Esophagus (tissue), 2 donors: ENCODE measurements around the gene PPIF. TPM values are rescaled to one million over a fixed set of nuclear protein-coding genes. Genes with fewer than 3 reads are reported as not detected.

ENCODE experiments used
- H3K27ac ChIP-seq, 2 donors: one replicate each; pipeline ENCODE4 v1.5.1; 2013; ENCODE audit warnings: low read depth in 2 of 2, mild to moderate bottlenecking in 2 of 2, inconsistent platforms in 1 of 2, low read length in 1 of 2, moderate library complexity in 1 of 2
- H3K27me3 ChIP-seq, 2 donors: one replicate each; pipeline ENCODE4 v1.6.1; 2013; ENCODE audit warnings: low read length in 2 of 2, control low read depth in 1 of 2, mild to moderate bottlenecking in 1 of 2; ENCODE audit not compliant: insufficient read depth in 2 of 2, control insufficient read depth in 1 of 2
- H3K36me3 ChIP-seq, 2 donors: one replicate each; pipeline ENCODE4 v1.6.1; 2013; ENCODE audit warnings: low read length in 1 of 2; ENCODE audit not compliant: control insufficient read depth in 2 of 2, insufficient read depth in 2 of 2
- H3K4me1 ChIP-seq, 2 donors: one replicate each; pipeline ENCODE4 v1.6.1; 2013; ENCODE audit warnings: low read length in 1 of 2; ENCODE audit not compliant: control insufficient read depth in 2 of 2, insufficient read depth in 2 of 2
- H3K4me3 ChIP-seq, 2 donors: one replicate each; pipeline ENCODE4 v1.5.1; 2013; ENCODE audit warnings: low read length in 2 of 2, mild to moderate bottlenecking in 2 of 2, low read depth in 1 of 2, moderate library complexity in 1 of 2
- H3K9me3 ChIP-seq, 2 donors: one replicate each; pipeline ENCODE4 v1.6.1; 2013; ENCODE audit warnings: mild to moderate bottlenecking in 2 of 2, low read depth in 1 of 2, low read length in 1 of 2, moderate library complexity in 1 of 2; ENCODE audit not compliant: control insufficient read depth in 2 of 2, insufficient read depth in 1 of 2
- WGBS, 2 donors: extraction: QIAGEN DNeasy Blood & Tissue Kit; methylation state at CpG; one replicate each; pipeline ENCODE4 v1.1.7; 2013; 5-methylcytosine and 5-hydroxymethylcytosine counted together
- polyA plus RNA-seq, 2 donors: library from polyadenylated mRNA; stranded (reverse); fragments of 200-250 nt; gene quantifications; one replicate each; pipeline ENCODE4 v1.2.3, GENCODE V29; 2013
- donor health status: healthy with polysubstance abuse.
- donor health status: Bipolar disorder and iron deficiency.

Gene PPIF
- polyA plus RNA-seq, 2 donors: 38.4 to 57.4 TPM

GRCh38 chr10:79403441-79404230 lies 56.4 kb downstream of the PPIF start:
- Histone ChIP-seq H3K27me3 (no peaks in the 10 kb centered on the region), H3K27ac (peak overlapping the region; percentile 65 to 76), H3K4me1 (peaks cover 14 to 34% of the 10 kb centered on the region in 2 donors), H3K36me3 (no peaks in the 10 kb centered on the region), H3K9me3 (no peaks in the 10 kb centered on the region), H3K4me3 (no peak overlapping the region)
- WGBS, 2 donors: 54 to 59% methylated on average over 19 to 23 of the region's 23 CpGs

DNA sequence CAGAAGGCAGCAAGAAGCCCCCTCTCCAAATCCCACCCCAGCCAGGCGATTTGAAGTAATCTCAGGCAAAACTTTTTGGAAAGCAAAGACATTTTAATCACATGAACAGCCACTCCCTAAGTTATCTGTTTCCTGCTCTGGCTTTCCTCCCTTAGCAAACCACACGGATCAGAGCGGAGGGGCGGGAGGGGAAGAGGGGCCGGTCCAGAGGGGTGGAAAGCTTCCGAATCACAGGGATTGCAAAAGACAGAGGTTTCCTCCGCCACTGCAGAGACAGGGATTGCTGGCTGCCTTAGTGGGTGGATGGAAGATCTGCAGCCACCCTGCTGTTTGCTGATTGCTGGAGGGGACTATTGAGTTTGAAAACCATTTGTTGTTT lies 57.0 kb downstream of the PPIF start:
- Histone ChIP-seq H3K4me3 (no peak overlapping the region), H3K9me3 (no peaks in the 10 kb centered on the region), H3K4me1 (peaks cover 14 to 39% of the 10 kb centered on the region in 2 donors), H3K36me3 (no peaks in the 10 kb centered on the region), H3K27ac (peak overlapping the region; percentile 65 to 76), H3K27me3 (no peaks in the 10 kb centered on the region)
- WGBS, 2 donors: 32 to 36% methylated on average over 7 of the region's 7 CpGs

DNA sequence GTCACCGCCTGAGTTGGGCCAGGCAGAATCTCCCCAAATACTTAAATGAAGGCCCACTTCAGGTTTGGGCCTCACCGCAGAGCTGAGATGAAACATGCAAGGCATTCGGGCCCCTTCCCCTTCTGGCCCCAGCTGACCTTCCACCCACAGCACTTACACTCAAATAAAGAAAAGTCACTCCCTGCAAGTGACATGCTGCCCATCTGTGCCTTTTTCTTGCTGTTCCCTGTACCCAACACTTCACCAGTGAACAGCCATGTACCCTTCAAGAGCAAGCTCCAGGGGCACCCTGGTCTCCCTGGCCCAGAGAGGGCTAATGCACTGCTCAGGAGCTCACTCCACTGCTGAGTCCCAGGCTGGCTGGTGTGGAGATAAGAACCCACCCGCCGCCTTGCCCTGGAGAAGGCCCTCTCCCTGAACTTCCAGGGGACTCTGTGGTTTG lies 57.4 kb downstream of the PPIF start:
- H3K36me3 ChIP-seq: no peaks in the 10 kb centered on the region
- H3K9me3 ChIP-seq: no peaks in the 10 kb centered on the region
- no peak overlapping the region for H3K4me3 ChIP-seq
- 68 to 71% methylated on average over 5 of the region's 5 CpGs for WGBS, 2 donors
- H3K27ac ChIP-seq: peak overlapping the region; percentile 30 to 65
- no peaks in the 10 kb centered on the region for H3K27me3 ChIP-seq
- peaks cover 11 to 39% of the 10 kb centered on the region in 2 donors for H3K4me1 ChIP-seq

Other genes with a start within 250 kb of the PPIF start
- 1 to 10 TPM; 3.3 to 6.5 TPM for gene ZCCHC24, start 98.2 kb downstream of the PPIF start, polyA plus RNA-seq
- gene EIF5AL1, start 165.1 kb downstream of the PPIF start, polyA plus RNA-seq: 1 to 10 TPM; 1.0 to 1.1 TPM
- gene SFTPA2, start 212.9 kb downstream of the PPIF start, polyA plus RNA-seq: 1 to 10 TPM in 1 of 2 donors, under 1 TPM in 1; 0.38 to 1.4 TPM